Body of pancreas (tissue), 4 donors: ENCODE data around the gene CNR1. TPM values are rescaled to one million over a fixed set of nuclear protein-coding genes. Genes with fewer than 3 reads are reported as not detected.

Source experiments
- ATAC-seq: fragments of 150-250 bp; one replicate; pipeline ENCODE4 v1.9.1; 2016
- DNase-seq, 4 donors: peaks; one replicate each; pipeline ENCODE4 v3.0.0-alpha.2; 2019
- H3K27ac ChIP-seq, 4 donors: fragments of 200-600 bp; sonication (generic); 1 replicate in 3 of 4; 2 replicates in 1 of 4; pipeline versions ENCODE4 v1.5.1 to v1.6.1; 2016 to 2019; ENCODE audit warnings: mild to moderate bottlenecking in 1 of 4, mixed read lengths in 1 of 4, moderate library complexity in 1 of 4
- H3K27me3 ChIP-seq, 2 donors: fragments of 200-600 bp; sonication (generic); one replicate each; pipeline ENCODE4 v1.6.0; 2016; ENCODE audit warnings: mild to moderate bottlenecking in 1 of 2
- H3K36me3 ChIP-seq, 2 donors: fragments of 200-600 bp; sonication (generic); replicated peaks in 1 of 2; 2 replicates each; pipeline ENCODE4 v1.5.1; 2016; ENCODE audit warnings: low read depth in 2 of 2; ENCODE audit not compliant: insufficient read depth in 1 of 2
- H3K4me1 ChIP-seq: fragments of 200-600 bp; sonication (generic); one replicate; pipeline ENCODE4 v1.6.0; 2016
- H3K4me3 ChIP-seq, 2 donors: fragments of 200-600 bp; sonication (generic); 1 replicate in 1 of 2; 2 replicates in 1 of 2; pipeline ENCODE4 v1.5.1; 2016 to 2019
- H3K9me3 ChIP-seq, 3 donors: fragments of 200-600 bp; sonication (generic); 1 replicate in 2 of 3; 2 replicates in 1 of 3; pipeline ENCODE4 v1.5.1; 2016
- CTCF ChIP-seq, 7 experiments: fragments of 450-650 bp in 4 of 7; fragments of 200-600 bp in 3 of 7; sonication (generic) in 3 of 7; IDR thresholded peaks; one replicate each; pipeline ENCODE4 v1.5.1; 2016 to 2019; ENCODE audit warnings: antibody characterized with exemption in 7 of 7
- POLR2A ChIP-seq, 3 donors: fragments of 450-650 bp; IDR thresholded peaks; one replicate each; pipeline ENCODE4 v1.6.1; 2016; ENCODE audit warnings: antibody characterized with exemption in 3 of 3, mild to moderate bottlenecking in 2 of 3
- WGBS, 2 donors: methylation state at CpG; one replicate each; pipeline ENCODE4 v1.1.5; 2017; 5-methylcytosine and 5-hydroxymethylcytosine counted together
- intact Hi-C: fragments of 100-400 bp; cut with DNase I; formaldehyde crosslinking; loops from one replicate; pipeline ENCODE4 v1.15.1; 2023
- total RNA-seq, 2 donors: library from RNA; depleted of rRNA; stranded (reverse); fragments of >200 nt; gene quantifications; one replicate each; pipeline ENCODE4 v1.1.0, GENCODE V29; 2016

CNR1 gene
- total RNA-seq, 2 donors from 2014 or later = 2.6 to 6.6 TPM

GRCh38 chr6:88114838-88115237, 51.3 kb downstream of the CNR1 start:
- 15 to 29% methylated on average over 2 of the region's 2 CpGs for WGBS, 2 donors

GRCh38 chr6:88111991-88112390, 54.2 kb downstream of the CNR1 start:
- Histone ChIP-seq H3K36me3 (no peaks in the 10 kb centered on the region), H3K4me3 (no peak overlapping the region), H3K27me3 (no peaks in the 10 kb centered on the region), H3K4me1 (no peaks in the 10 kb centered on the region), H3K27ac (no peak overlapping the region), H3K9me3 (no peaks in the 10 kb centered on the region)
- no peak for DNase-seq
- no peak for ATAC-seq
- intact Hi-C loops = no loop called here
- TF ChIP-seq CTCF (IDR thresholded peaks at IDR 0.05) = no peak
- TF ChIP-seq POLR2A (IDR thresholded peaks at IDR 0.05) = no peak
- 26 to 33% methylated on average over 5 of the region's 5 CpGs for WGBS, 2 donors

More at GRCh38 chr6:88114838-88115237, 51.3 kb downstream of the CNR1 start:
- no peaks in the 10 kb centered on the region for H3K9me3 ChIP-seq
- TF ChIP-seq POLR2A (IDR thresholded peaks at IDR 0.05) = no peak
- TF ChIP-seq CTCF (IDR thresholded peaks at IDR 0.05) = no peak
- no peaks in the 10 kb centered on the region for H3K27me3 ChIP-seq
- H3K4me1 ChIP-seq = no peaks in the 10 kb centered on the region
- ATAC-seq (no peak), DNase-seq (no peak)
- H3K4me3 ChIP-seq = no peak overlapping the region
- H3K27ac ChIP-seq = no peak overlapping the region
- intact Hi-C loops = no loop called here
- no peaks in the 10 kb centered on the region for H3K36me3 ChIP-seq

GRCh38 chr6:88107241-88107640, 58.9 kb downstream of the CNR1 start:
- no peak for TF ChIP-seq CTCF (IDR thresholded peaks at IDR 0.05)
- no peak for TF ChIP-seq POLR2A (IDR thresholded peaks at IDR 0.05)
- ATAC-seq (no peak), DNase-seq (no peak)
- Histone ChIP-seq H3K4me3 (no peak overlapping the region), H3K27me3 (no peaks in the 10 kb centered on the region), H3K9me3 (no peaks in the 10 kb centered on the region), H3K4me1 (no peaks in the 10 kb centered on the region), H3K27ac (no peak overlapping the region), H3K36me3 (no peaks in the 10 kb centered on the region)
- intact Hi-C loops = no loop called here

- no peak overlapping the region for H3K4me3 ChIP-seq
- TF ChIP-seq CTCF (IDR thresholded peaks at IDR 0.05) (no peak), POLR2A (IDR thresholded peaks at IDR 0.05) (no peak)
- H3K27me3 ChIP-seq = no peaks in the 10 kb centered on the region
- H3K36me3 ChIP-seq = no peaks in the 10 kb centered on the region
- no peaks in the 10 kb centered on the region for H3K9me3 ChIP-seq
- intact Hi-C loops = no loop called here
- H3K27ac ChIP-seq = no peak overlapping the region
- 46 to 65% methylated on average over 7 of the region's 7 CpGs for WGBS, 2 donors
- no peak for ATAC-seq
- no peak for DNase-seq
- H3K4me1 ChIP-seq = no peaks in the 10 kb centered on the region
Measured at GRCh38 chr6:88105741-88106340, 60.3 kb downstream of the CNR1 start.

Other genes with a start within 250 kb of the CNR1 start
- gene SPACA1, start 118.5 kb downstream of the CNR1 start, total RNA-seq = not detected